Right lobe of liver (tissue), 4 donors: ENCODE measurements around the gene ANAPC7.

Source experiments
- POLR2A ChIP-seq: fragments of 450-650 bp; IDR thresholded peaks from one replicate; pipeline ENCODE4 v1.6.1; 2017; ENCODE audit warnings: antibody characterized with exemption, mild to moderate bottlenecking
- TF ChIP-seq, protein P1 (sequence below), 4 donors: fragments of 200-600 bp in 3 of 4; fragments of 450-650 bp in 1 of 4; IDR thresholded peaks; one replicate each; pipeline versions ENCODE4 v1.5.1 to v1.8.0; 2016 to 2022; ENCODE audit warnings: antibody characterized with exemption in 4 of 4, mild to moderate bottlenecking in 2 of 4
- donor health status: DM: no; HTN: no; CAD: no.
- donor health status: DM: no; HTN: no; CAD: no.
- donor health status: DM: no; HTN: yes; CAD: no.

DNA sequence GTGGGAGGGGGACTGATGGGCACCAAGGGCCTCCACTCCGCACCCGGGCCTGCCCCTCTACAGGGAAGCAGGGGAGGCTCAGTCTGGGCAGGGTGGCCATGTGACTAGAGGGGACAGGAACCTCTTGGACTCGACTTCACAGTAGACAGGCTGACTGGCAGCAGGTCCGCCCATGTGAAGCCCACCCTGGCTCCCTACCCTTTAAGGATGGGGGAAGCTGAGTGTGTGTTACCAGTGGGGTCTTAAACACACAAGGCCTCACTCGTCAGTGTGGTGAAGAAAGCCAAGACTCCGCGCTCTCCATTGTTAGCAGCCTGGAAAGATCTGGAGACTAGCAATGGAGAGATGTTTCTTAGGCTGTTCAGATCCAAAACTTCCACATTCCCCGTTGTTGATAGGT is 52.4 kb downstream of the ANAPC7 start:
- TF ChIP-seq, protein P1, sequence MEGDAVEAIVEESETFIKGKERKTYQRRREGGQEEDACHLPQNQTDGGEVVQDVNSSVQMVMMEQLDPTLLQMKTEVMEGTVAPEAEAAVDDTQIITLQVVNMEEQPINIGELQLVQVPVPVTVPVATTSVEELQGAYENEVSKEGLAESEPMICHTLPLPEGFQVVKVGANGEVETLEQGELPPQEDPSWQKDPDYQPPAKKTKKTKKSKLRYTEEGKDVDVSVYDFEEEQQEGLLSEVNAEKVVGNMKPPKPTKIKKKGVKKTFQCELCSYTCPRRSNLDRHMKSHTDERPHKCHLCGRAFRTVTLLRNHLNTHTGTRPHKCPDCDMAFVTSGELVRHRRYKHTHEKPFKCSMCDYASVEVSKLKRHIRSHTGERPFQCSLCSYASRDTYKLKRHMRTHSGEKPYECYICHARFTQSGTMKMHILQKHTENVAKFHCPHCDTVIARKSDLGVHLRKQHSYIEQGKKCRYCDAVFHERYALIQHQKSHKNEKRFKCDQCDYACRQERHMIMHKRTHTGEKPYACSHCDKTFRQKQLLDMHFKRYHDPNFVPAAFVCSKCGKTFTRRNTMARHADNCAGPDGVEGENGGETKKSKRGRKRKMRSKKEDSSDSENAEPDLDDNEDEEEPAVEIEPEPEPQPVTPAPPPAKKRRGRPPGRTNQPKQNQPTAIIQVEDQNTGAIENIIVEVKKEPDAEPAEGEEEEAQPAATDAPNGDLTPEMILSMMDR (IDR thresholded peaks at IDR 0.05) = no peak
- TF ChIP-seq POLR2A = no peak
